Measurements from ENCODE around the gene NXT1. TPM values are rescaled to one million over a fixed set of nuclear protein-coding genes. Genes with fewer than 3 reads are reported as not detected.

Gene NXT1
- total RNA-seq, 4 donors from 2014 or later = 16.5 to 43.4 (median 22.8) TPM

DNA sequence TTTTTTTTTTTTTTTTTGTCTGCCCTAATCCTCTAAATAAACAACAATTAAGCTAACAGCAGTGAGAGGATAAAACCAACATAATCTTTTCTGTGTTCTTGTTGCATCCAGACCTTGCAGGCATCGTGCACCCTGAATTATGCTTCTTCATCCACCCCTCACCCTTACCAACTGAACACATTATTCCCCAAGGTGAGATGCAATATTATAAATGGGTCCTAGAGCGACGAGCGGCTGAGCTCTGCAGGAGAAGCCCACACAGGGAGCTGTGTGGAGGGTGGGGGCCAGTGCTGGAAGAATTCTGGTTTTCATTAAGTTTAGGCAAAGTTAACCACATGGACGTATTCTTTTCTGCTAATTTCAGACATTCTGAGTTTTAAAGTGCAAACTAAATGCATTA is 32.2 kb upstream of the NXT1 start:
- 31 to 78% methylated on average over 2 to 5 of the region's 5 CpGs for WGBS, 2 donors (ENCODE audit: low coverage in 1 of 2)
- no peak for DNase-seq
- Histone ChIP-seq H3K9me3 (no peaks in the 10 kb centered on the region), H3K27ac (no peak overlapping the region), H3K4me3 (no peak overlapping the region), H3K36me3 (no peaks in the 10 kb centered on the region), H3K4me1 (peaks cover 0 to 5% (median 0%) of the 10 kb centered on the region in 4 donors), H3K27me3 (no peaks in the 10 kb centered on the region)
- intact Hi-C loops (cut with DNase I; ENCODE audit: low total_unique reads) (no loop called here), in situ Hi-C loops (cut with MboI; ENCODE audit: low pct_ligation_motif_present in 1 of 4, low pct_unique_long_range_greater_than_20kb in 1 of 4, low sequenced_read_pairs in 3 of 4) (no loop called here)
- TF ChIP-seq EP300 (IDR thresholded peaks at IDR 0.05; ENCODE audit: low read depth) = no peak
- no peak for TF ChIP-seq POLR2A (IDR thresholded peaks at IDR 0.05)
- no peak for TF ChIP-seq CTCF (IDR thresholded peaks at IDR 0.05)
- TF ChIP-seq POLR2AphosphoS5 (IDR thresholded peaks at IDR 0.05) = no peak

DNA sequence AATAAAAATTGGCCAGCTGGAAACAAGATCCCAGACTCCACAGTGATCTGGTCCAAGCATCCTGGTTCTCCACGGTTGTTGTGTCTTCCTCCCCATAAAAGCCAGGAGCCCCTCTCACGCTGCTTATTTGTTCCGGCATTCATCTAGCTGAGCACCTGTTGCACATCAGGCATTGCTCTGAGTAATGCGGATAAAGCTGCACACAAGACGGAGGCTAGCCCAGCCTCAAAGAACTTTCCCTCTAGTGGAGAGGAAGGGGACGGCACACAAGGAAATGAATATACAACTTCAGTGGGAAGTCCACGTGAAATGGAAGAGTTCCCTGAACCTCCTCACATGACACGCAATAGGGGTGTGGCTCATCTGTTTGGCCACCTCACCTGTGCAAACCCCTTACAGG is 30.3 kb upstream of the NXT1 start:
- Histone ChIP-seq H3K27ac (no peak overlapping the region), H3K4me3 (no peak overlapping the region), H3K4me1 (no peaks in the 10 kb centered on the region), H3K27me3 (no peaks in the 10 kb centered on the region), H3K9me3 (no peaks in the 10 kb centered on the region), H3K36me3 (no peaks in the 10 kb centered on the region)
- in situ Hi-C loops (cut with MboI; ENCODE audit: low pct_ligation_motif_present in 1 of 4, low pct_unique_long_range_greater_than_20kb in 1 of 4, low sequenced_read_pairs in 3 of 4) (no loop called here), intact Hi-C loops (cut with DNase I; ENCODE audit: low total_unique reads) (loop anchor here (10.0 kb wide), 1 partner anchor 606 kb away; no protein-coding TSS in a partner anchor)
- 70% methylated on average over 8 of the region's 8 CpGs; no CpG with 5 or more reads in 1 of the 2 donors for WGBS, 2 donors (ENCODE audit: low coverage in 1 of 2)
- peak; percentile 16 to 36 (median 34) for TF ChIP-seq CTCF (IDR thresholded peaks at IDR 0.05)
- TF ChIP-seq POLR2A (IDR thresholded peaks at IDR 0.05) = no peak
- no peak for TF ChIP-seq EP300 (IDR thresholded peaks at IDR 0.05; ENCODE audit: low read depth)
- TF ChIP-seq POLR2AphosphoS5 (IDR thresholded peaks at IDR 0.05) = no peak
- DNase-seq = no peak

- in situ Hi-C loops (cut with MboI; ENCODE audit: low pct_ligation_motif_present in 1 of 4, low pct_unique_long_range_greater_than_20kb in 1 of 4, low sequenced_read_pairs in 3 of 4) (loop anchor here in 1 of 4 donors (25.0 kb wide), 2 partner anchors 287 to 613 kb away; partner anchors contain the start of gene CST9), intact Hi-C loops (cut with DNase I; ENCODE audit: low total_unique reads) (loop anchor here (10.0 kb wide), 1 partner anchor 610 kb away; no protein-coding TSS in a partner anchor)
- no peaks in the 10 kb centered on the region for H3K9me3 ChIP-seq
- DNase-seq = no peak
- no peaks in the 10 kb centered on the region for H3K36me3 ChIP-seq
- no peak overlapping the region for H3K27ac ChIP-seq
- H3K27me3 ChIP-seq = no peaks in the 10 kb centered on the region
- no peak overlapping the region for H3K4me3 ChIP-seq
- WGBS, 2 donors (ENCODE audit: low coverage in 1 of 2) = 69 to 100% methylated on average over 1 to 3 of the region's 3 CpGs
- H3K4me1 ChIP-seq = no peaks in the 10 kb centered on the region
- TF ChIP-seq POLR2A (IDR thresholded peaks at IDR 0.05) (no peak), POLR2AphosphoS5 (IDR thresholded peaks at IDR 0.05) (no peak), CTCF (IDR thresholded peaks at IDR 0.05) (no peak), EP300 (IDR thresholded peaks at IDR 0.05; ENCODE audit: low read depth) (no peak)
Observed at GRCh38 chr20:23325107-23325506, 25.5 kb upstream of the NXT1 start.

GRCh38 chr20:23326774-23327173 is 23.8 kb upstream of the NXT1 start:
- Histone ChIP-seq H3K9me3 (no peaks in the 10 kb centered on the region), H3K4me1 (no peaks in the 10 kb centered on the region), H3K27ac (no peak overlapping the region), H3K4me3 (no peak overlapping the region), H3K27me3 (no peaks in the 10 kb centered on the region), H3K36me3 (no peaks in the 10 kb centered on the region)
- no peak for TF ChIP-seq POLR2AphosphoS5 (IDR thresholded peaks at IDR 0.05)
- no peak for TF ChIP-seq POLR2A (IDR thresholded peaks at IDR 0.05)
- no peak for TF ChIP-seq EP300 (IDR thresholded peaks at IDR 0.05; ENCODE audit: low read depth)
- TF ChIP-seq CTCF (IDR thresholded peaks at IDR 0.05) = no peak
- intact Hi-C loops (cut with DNase I; ENCODE audit: low total_unique reads) = loop anchor here (10.0 kb wide), 1 partner anchor 612 kb away; no protein-coding TSS in a partner anchor
- WGBS, 2 donors (ENCODE audit: low coverage in 1 of 2) = 85% methylated on average over 8 of the region's 8 CpGs; no CpG with 5 or more reads in 1 of the 2 donors
- in situ Hi-C loops (cut with MboI; ENCODE audit: low pct_ligation_motif_present in 1 of 4, low pct_unique_long_range_greater_than_20kb in 1 of 4, low sequenced_read_pairs in 3 of 4) = loop anchor here in 1 of 4 donors (25.0 kb wide), 2 partner anchors 286 to 614 kb away; partner anchors contain the start of gene CST9
- no peak for DNase-seq

Measured in transverse colon (tissue), 4 donors.